Hepatocyte (in vitro differentiated cells): ENCODE measurements around the gene KIAA1217.

Experiments
- CTCF ChIP-seq: fragments of 200-600 bp; sonication (generic); IDR thresholded peaks from 2 replicates; pipeline ENCODE4 v1.5.1; 2016; ENCODE audit warnings: antibody characterized with exemption, mild to moderate bottlenecking; ENCODE audit not compliant: poor library complexity
- EZH2 ChIP-seq: fragments of 200-600 bp; sonication (generic); IDR thresholded peaks from 2 replicates; pipeline ENCODE4 v1.6.1; 2016; ENCODE audit warnings: antibody characterized with exemption, mild to moderate bottlenecking, borderline replicate concordance
- EZH2phosphoT487 ChIP-seq: fragments of 200-600 bp; sonication (generic); IDR thresholded peaks from one replicate; pipeline ENCODE4 v1.6.1; 2018; ENCODE audit warnings: antibody characterized with exemption, mild to moderate bottlenecking, low read depth, moderate library complexity; ENCODE audit not compliant: unreplicated experiment, severe bottlenecking

- TF ChIP-seq CTCF (no peak), EZH2 (no peak), EZH2phosphoT487 (no peak)
Measured at GRCh38 chr10:24307116-24307515, 98.2 kb downstream of the KIAA1217 start.
